ENCODE measurements around the gene ERCC6. TPM values are rescaled to one million over a fixed set of nuclear protein-coding genes. Genes with fewer than 3 reads are reported as not detected.

ERCC6 gene
- polyA plus RNA-seq, 1 of the 3 experiments (the other 2 are of a cell fraction): 4.5 TPM

DNA sequence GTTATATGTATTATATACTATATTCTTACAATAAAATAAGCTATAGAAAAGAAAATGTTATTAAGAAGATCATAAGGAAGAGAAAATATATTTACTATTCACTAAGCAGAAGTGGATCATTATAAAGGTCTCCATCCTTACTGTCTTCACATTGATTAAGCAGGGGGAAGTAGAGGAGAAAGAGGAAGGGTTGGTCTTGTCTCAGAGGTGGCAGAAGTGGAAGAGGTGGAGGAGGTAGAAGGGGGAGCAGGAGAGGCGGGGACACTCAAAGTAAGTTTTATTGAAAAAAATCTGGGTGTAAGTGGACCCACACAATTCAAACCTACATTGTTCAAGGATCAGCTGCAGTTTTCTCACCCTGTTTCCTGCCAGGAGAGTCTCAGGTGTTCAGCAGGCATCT is 28.9 kb upstream of the ERCC6 start:
- no peak for DNase-seq
- no peak for TF ChIP-seq EP300 (IDR thresholded peaks at IDR 0.05; ENCODE audit: borderline replicate concordance in 1 of 2, low read depth in 1 of 2, low read length in 1 of 2)
- no peak for TF ChIP-seq FOXJ3 (CRISPR knock-in tag; IDR thresholded peaks at IDR 0.05)
- no peak for TF ChIP-seq POLR2AphosphoS5 (IDR thresholded peaks at IDR 0.05; ENCODE audit: low read depth, low read length)
- TF ChIP-seq TEAD4 (IDR thresholded peaks at IDR 0.05; ENCODE audit: borderline replicate concordance, insufficient read depth): no peak
- TF ChIP-seq RFX5 (IDR thresholded peaks at IDR 0.05; ENCODE audit: low read length): no peak
- no peak for TF ChIP-seq YY1 (IDR thresholded peaks at IDR 0.05; ENCODE audit: low read depth)
- TF ChIP-seq RXRA (IDR thresholded peaks at IDR 0.05; ENCODE audit: borderline replicate concordance, low read depth): no peak
- TF ChIP-seq, protein P1, sequence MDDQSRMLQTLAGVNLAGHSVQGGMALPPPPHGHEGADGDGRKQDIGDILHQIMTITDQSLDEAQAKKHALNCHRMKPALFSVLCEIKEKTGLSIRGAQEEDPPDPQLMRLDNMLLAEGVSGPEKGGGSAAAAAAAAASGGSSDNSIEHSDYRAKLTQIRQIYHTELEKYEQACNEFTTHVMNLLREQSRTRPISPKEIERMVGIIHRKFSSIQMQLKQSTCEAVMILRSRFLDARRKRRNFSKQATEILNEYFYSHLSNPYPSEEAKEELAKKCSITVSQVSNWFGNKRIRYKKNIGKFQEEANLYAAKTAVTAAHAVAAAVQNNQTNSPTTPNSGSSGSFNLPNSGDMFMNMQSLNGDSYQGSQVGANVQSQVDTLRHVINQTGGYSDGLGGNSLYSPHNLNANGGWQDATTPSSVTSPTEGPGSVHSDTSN (IDR thresholded peaks at IDR 0.05): no peak
- no peak for TF ChIP-seq MXI1 (IDR thresholded peaks at IDR 0.05; ENCODE audit: low read depth, low read length)
- no peak for TF ChIP-seq MEF2A (IDR thresholded peaks at IDR 0.05; ENCODE audit: borderline replicate concordance, low read depth)
- TF ChIP-seq SMC3 (IDR thresholded peaks at IDR 0.05; ENCODE audit: low read depth, low read length): no peak
- TF ChIP-seq RAD21 (IDR thresholded peaks at IDR 0.05; ENCODE audit: low read length): no peak
- no peak for TF ChIP-seq FOXM1 (IDR thresholded peaks at IDR 0.05; ENCODE audit: low read depth)
- TF ChIP-seq FOSL2 (IDR thresholded peaks at IDR 0.05; ENCODE audit: borderline replicate concordance, low read depth): no peak
- TF ChIP-seq NRF1 (IDR thresholded peaks at IDR 0.05; ENCODE audit: low read depth, low read length): no peak
- no peak for TF ChIP-seq NFIC (IDR thresholded peaks at IDR 0.05; ENCODE audit: borderline replicate concordance)
- TF ChIP-seq IRF3 (IDR thresholded peaks at IDR 0.05; ENCODE audit: low read depth, low read length): no peak
- TF ChIP-seq TAF1 (IDR thresholded peaks at IDR 0.05; ENCODE audit: borderline replicate concordance, low read depth, low read length): no peak
- TF ChIP-seq GATA2 (CRISPR knock-in tag; IDR thresholded peaks at IDR 0.05): no peak
- Histone ChIP-seq H2AFZ (ENCODE audit: low read depth) (no peak overlapping the region), H3K9me2 (no peaks in the 10 kb centered on the region), H3F3A (replicated peaks; ENCODE audit: insufficient read depth) (no peaks in the 10 kb centered on the region), H4K20me1 (ENCODE audit: insufficient read depth) (no peaks in the 10 kb centered on the region), H3K9ac (no peak overlapping the region), H3K4me1 (ENCODE audit: control insufficient read depth in 1 of 2, insufficient read depth in 2 of 2, low read depth in 1 of 2, low read length in 1 of 2) (peaks cover 0 to 5% of the 10 kb centered on the region in 2 experiments; a peak in 2 of 4 replicates), H3K4me2 (no peak overlapping the region), H3K4me3 (ENCODE audit: low read depth in 2 of 2, low read length in 1 of 2) (no peak overlapping the region), H3K36me3 (replicated peaks in 1 of 2; ENCODE audit: control insufficient read depth in 1 of 2, insufficient read depth in 2 of 2, low read length in 1 of 2) (no peaks in the 10 kb centered on the region), H3K27me3 (ENCODE audit: insufficient read depth) (no peaks in the 10 kb centered on the region), H3K79me2 (ENCODE audit: insufficient read depth) (no peaks in the 10 kb centered on the region), H3K27ac (ENCODE audit: low read depth in 2 of 2, low read length in 1 of 2) (no peak overlapping the region), H3K9me3 (no peaks in the 10 kb centered on the region)
- CTCF ChIA-PET: interaction anchor here (1.8 kb wide), 1 partner anchor 27 kb away, joined by 5 read pairs; no protein-coding TSS in a partner anchor
- 62% methylated on average over 1 of the region's 1 CpG for WGBS (ENCODE audit: low lambda C conversion rate)
- POLR2A ChIA-PET: no interaction called here

All from SK-N-SH (cell line).